Measurements from ENCODE around the gene MAPKBP1. TPM values are rescaled to one million over a fixed set of nuclear protein-coding genes. Genes with fewer than 3 reads are reported as not detected.

Gene MAPKBP1
- total RNA-seq, 1 donor from 2014 or later: 28.9 TPM

- peaks cover 4% of the 10 kb centered on the region for H3K36me3 Mint-ChIP-seq (ENCODE audit: insufficient read depth)
- no peak overlapping the region for H3K27ac Mint-ChIP-seq
- TF ChIP-seq, protein P1, sequence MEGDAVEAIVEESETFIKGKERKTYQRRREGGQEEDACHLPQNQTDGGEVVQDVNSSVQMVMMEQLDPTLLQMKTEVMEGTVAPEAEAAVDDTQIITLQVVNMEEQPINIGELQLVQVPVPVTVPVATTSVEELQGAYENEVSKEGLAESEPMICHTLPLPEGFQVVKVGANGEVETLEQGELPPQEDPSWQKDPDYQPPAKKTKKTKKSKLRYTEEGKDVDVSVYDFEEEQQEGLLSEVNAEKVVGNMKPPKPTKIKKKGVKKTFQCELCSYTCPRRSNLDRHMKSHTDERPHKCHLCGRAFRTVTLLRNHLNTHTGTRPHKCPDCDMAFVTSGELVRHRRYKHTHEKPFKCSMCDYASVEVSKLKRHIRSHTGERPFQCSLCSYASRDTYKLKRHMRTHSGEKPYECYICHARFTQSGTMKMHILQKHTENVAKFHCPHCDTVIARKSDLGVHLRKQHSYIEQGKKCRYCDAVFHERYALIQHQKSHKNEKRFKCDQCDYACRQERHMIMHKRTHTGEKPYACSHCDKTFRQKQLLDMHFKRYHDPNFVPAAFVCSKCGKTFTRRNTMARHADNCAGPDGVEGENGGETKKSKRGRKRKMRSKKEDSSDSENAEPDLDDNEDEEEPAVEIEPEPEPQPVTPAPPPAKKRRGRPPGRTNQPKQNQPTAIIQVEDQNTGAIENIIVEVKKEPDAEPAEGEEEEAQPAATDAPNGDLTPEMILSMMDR (IDR thresholded peaks at IDR 0.05; ENCODE audit: unreplicated experiment): no peak
- H3K9me3 Mint-ChIP-seq (ENCODE audit: low read depth): no peaks in the 10 kb centered on the region
- DNase-seq (ENCODE audit: low spot score, unreplicated experiment): no peak
- H3K27me3 Mint-ChIP-seq: no peaks in the 10 kb centered on the region
- H3K4me3 Mint-ChIP-seq (ENCODE audit: low read depth): no peak overlapping the region
- H3K4me1 Mint-ChIP-seq (ENCODE audit: low read depth): no peaks in the 10 kb centered on the region
These were observed 34.8 kb downstream of the MAPKBP1 start for GRCh38 chr15:41809121-41809520.

DNA sequence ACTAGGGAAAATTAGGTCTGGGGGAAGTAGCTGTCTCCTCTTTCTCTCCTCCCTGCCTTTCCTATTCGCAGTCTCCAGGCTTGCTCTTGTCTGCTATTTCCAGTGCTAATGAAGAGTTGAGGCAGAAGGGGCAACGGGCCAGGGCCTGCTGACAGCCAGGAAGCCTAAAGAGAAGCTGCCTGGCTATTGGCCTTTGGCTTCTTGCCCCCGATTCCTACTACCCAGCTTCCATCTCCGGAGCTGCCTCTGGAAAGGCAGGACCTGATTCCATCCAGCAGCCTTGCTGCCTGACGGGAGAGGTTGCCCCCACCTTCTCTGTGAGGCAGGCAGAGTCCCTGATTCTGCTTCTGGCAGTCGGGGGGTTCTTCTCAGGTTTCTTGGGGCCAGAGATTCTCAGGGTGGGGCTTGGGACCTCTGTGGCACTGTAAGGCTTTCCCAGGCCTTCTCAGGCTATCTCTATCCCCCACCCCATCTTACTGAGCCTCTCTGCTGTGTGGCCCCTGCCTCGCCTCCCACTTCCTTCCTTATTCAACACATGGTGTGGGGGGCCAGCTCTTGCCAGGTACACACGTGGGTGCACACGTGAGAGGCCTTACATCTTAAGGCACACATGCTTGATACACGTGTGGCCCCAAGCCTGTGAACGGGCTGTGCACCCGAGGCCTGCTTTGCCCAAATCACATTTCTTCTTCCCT lies 35.4 kb downstream of the MAPKBP1 start:
- Mint-ChIP-seq H3K36me3 (ENCODE audit: insufficient read depth) (peaks cover 4% of the 10 kb centered on the region), H3K27me3 (no peaks in the 10 kb centered on the region), H3K4me3 (ENCODE audit: low read depth) (no peak overlapping the region), H3K9me3 (ENCODE audit: low read depth) (no peaks in the 10 kb centered on the region), H3K4me1 (ENCODE audit: low read depth) (no peaks in the 10 kb centered on the region), H3K27ac (no peak overlapping the region)
- no peak for DNase-seq (ENCODE audit: low spot score, unreplicated experiment)
- TF ChIP-seq, protein P1 (IDR thresholded peaks at IDR 0.05; ENCODE audit: unreplicated experiment): no peak

GRCh38 chr15:41810651-41811431 lies 36.6 kb downstream of the MAPKBP1 start:
- TF ChIP-seq, protein P1 (IDR thresholded peaks at IDR 0.05; ENCODE audit: unreplicated experiment): no peak
- Mint-ChIP-seq H3K4me1 (ENCODE audit: low read depth) (no peaks in the 10 kb centered on the region), H3K4me3 (ENCODE audit: low read depth) (no peak overlapping the region), H3K27me3 (no peaks in the 10 kb centered on the region), H3K27ac (no peak overlapping the region), H3K9me3 (ENCODE audit: low read depth) (no peaks in the 10 kb centered on the region), H3K36me3 (ENCODE audit: insufficient read depth) (peaks cover 4% of the 10 kb centered on the region)
- DNase-seq (ENCODE audit: low spot score, unreplicated experiment): no peak

GRCh38 chr15:41811432-41812195 lies 37.3 kb downstream of the MAPKBP1 start:
- no peak overlapping the region for H3K4me3 Mint-ChIP-seq (ENCODE audit: low read depth)
- H3K36me3 Mint-ChIP-seq (ENCODE audit: insufficient read depth): peaks cover 4% of the 10 kb centered on the region
- DNase-seq (ENCODE audit: low spot score, unreplicated experiment): peak; percentile 75
- TF ChIP-seq, protein P1 (IDR thresholded peaks at IDR 0.05; ENCODE audit: unreplicated experiment): peak; percentile 88
- no peaks in the 10 kb centered on the region for H3K9me3 Mint-ChIP-seq (ENCODE audit: low read depth)
- H3K4me1 Mint-ChIP-seq (ENCODE audit: low read depth): no peaks in the 10 kb centered on the region
- no peak overlapping the region for H3K27ac Mint-ChIP-seq
- H3K27me3 Mint-ChIP-seq: no peaks in the 10 kb centered on the region

- TF ChIP-seq, protein P1 (IDR thresholded peaks at IDR 0.05; ENCODE audit: unreplicated experiment): no peak
- Mint-ChIP-seq H3K36me3 (ENCODE audit: insufficient read depth) (peaks cover 9% of the 10 kb centered on the region), H3K27ac (no peak overlapping the region), H3K4me1 (ENCODE audit: low read depth) (no peaks in the 10 kb centered on the region), H3K27me3 (no peaks in the 10 kb centered on the region), H3K4me3 (ENCODE audit: low read depth) (no peak overlapping the region), H3K9me3 (ENCODE audit: low read depth) (no peaks in the 10 kb centered on the region)
- DNase-seq (ENCODE audit: low spot score, unreplicated experiment): no peak
These were observed 38.6 kb downstream of the MAPKBP1 start for GRCh38 chr15:41812820-41813375.

All from progenitor cell of endocrine pancreas (in vitro differentiated cells).